Activated T-helper 1 cell treated with anti-CD3 and anti-CD28 coated beads, Interleukin-12 subunit alpha, Interleukin-12 subunit beta, Interleukin-2, Interleukin-4 antibody, amounts not matched to agents 30 ng/mL and 10 ng/mL and 1 ng/mL, durations not matched to agents 14 hours and 24 hours and 36 hours (primary cell): ENCODE results near the gene CDC37. TPM values are rescaled to one million over a fixed set of nuclear protein-coding genes. Genes with fewer than 3 reads are reported as not detected.
A peak's percentile ranks its signal among the peaks of the same experiment; 100 is the strongest.
"Not testable (repeated sequence)": the region's sequence is repeated elsewhere in the genome, so short reads cannot be mapped to it uniquely, and the experiment has no call there.

Experiments
- DNase-seq: peaks from one replicate; pipeline ENCODE4 v3.0.0; 2021; ENCODE audit warnings: low spot score
- H3K27ac Mint-ChIP-seq: one replicate; pipeline ENCODE4 v1.8.0; 2021; ENCODE audit warnings: mild to moderate bottlenecking, mixed read lengths
- H3K27me3 Mint-ChIP-seq: one replicate; pipeline ENCODE4 v1.8.0; 2022; ENCODE audit warnings: mild to moderate bottlenecking, moderate library complexity, mixed read lengths; ENCODE audit not compliant: insufficient read depth
- H3K36me3 Mint-ChIP-seq: one replicate; pipeline ENCODE4 v1.8.0; 2021; ENCODE audit warnings: low read depth, mixed read lengths
- H3K4me1 Mint-ChIP-seq: one replicate; pipeline ENCODE4 v1.8.0; 2021; ENCODE audit warnings: low read depth, mixed read lengths
- H3K4me3 Mint-ChIP-seq: one replicate; pipeline ENCODE4 v1.8.0; 2021; ENCODE audit warnings: mild to moderate bottlenecking, moderate library complexity, mixed read lengths
- H3K9me3 Mint-ChIP-seq: one replicate; pipeline ENCODE4 v1.8.0; 2021; ENCODE audit warnings: mixed read lengths
- intact Hi-C: fragments of 100-400 bp; cut with micrococcal nuclease; formaldehyde crosslinking; loops from one replicate; pipeline ENCODE4 v1.15.1; 2024
- total RNA-seq: library from RNA; stranded (reverse); gene quantifications from 2 replicates; pipeline ENCODE4 v1.2.3, GENCODE V29; 2022

CDC37 gene
- total RNA-seq, 1 donor from 2014 or later: 326 TPM

DNA sequence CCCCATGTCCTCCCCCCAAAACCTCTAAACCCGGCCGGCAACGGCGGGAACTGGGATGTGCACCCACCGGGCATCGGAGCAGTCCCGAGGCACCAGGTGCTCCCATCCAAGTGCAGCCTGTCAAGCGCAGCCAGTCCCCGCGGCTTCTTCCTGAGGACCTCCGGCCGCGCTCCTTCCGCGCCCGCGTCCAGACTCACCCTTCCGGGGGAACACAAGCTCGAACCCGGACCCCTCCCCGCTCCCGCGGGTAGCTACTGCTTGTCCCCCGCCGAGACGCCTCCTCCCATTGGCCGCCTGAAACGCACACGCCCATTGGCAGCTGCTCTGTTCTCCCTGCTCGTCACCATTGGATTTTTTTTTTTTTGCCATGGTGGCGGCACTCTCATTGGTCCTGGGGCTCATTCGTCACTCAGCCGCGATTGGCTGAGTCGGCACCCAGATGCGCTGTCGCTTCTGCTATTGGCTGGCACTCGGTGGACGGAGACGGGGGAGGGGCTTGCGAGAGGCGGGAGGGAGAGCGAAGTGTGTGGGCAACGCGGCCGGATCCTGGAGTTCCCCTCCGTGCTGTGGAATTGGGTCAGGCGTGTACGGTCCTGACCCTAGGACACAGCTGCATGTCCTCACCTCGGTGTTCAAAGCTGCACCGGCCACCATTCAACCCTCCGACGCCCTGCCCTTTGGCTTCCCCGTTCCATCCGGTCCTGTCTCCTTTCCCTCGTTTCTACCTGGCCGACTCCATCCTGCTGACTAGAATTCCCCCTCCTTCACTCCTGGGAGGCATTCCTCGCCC is 22.8 kb downstream of the CDC37 start, which contains the start of gene TYK2:
TYK2 (minus strand) TSS at position 260 of the 790 bp plus-strand sequence. CDS start 2,166 bp downstream, outside the sequence.
- intact Hi-C loops: loop anchor here (1.0 to 10.0 kb wide), 7 partner anchors 23 to 545 kb away; partner anchors contain the start of genes CDC37, DNMT1, ICAM1 and PIN1
- Mint-ChIP-seq H3K27me3 (peaks cover 3% of the 10 kb centered on the region), H3K36me3 (peaks cover 22% of the 10 kb centered on the region), H3K9me3 (no peaks in the 10 kb centered on the region), H3K27ac (peak within 1 kb of the TSS; percentile 97), H3K4me3 (peak within 1 kb of the TSS; percentile 95), H3K4me1 (peaks cover 27% of the 10 kb centered on the region)
- peak; percentile 98 for DNase-seq

DNA sequence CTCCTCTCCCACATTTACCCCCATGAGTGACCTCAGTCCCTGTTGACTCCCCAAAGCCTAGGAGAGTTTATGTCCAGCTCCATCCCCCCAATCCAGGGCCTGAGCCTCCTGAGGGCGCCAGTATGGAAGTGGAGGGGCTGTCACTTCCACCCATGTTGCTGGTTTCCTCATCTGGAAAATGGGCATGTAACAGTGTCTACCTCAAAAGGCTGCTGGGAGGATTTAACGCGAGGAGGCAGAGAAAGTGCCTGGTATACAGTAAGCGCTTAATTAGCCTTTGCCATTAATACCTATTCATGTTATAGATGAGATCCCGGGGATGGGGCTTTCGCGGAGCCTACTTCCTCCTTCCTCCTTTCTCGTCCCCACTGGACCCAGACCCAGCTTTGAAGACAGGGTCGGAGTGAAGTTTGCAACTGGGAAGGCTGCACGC is 23.4 kb downstream of the CDC37 start:
- intact Hi-C loops: loop anchor here (1.0 to 10.0 kb wide), 7 partner anchors 23 to 545 kb away; partner anchors contain the start of genes CDC37, DNMT1, ICAM1 and PIN1
- H3K4me3 Mint-ChIP-seq: peak overlapping the region; percentile 95
- peak overlapping the region; percentile 97 for H3K27ac Mint-ChIP-seq
- DNase-seq: no peak
- H3K4me1 Mint-ChIP-seq: peaks cover 27% of the 10 kb centered on the region
- peaks cover 24% of the 10 kb centered on the region for H3K36me3 Mint-ChIP-seq
- no peaks in the 10 kb centered on the region for H3K9me3 Mint-ChIP-seq
- H3K27me3 Mint-ChIP-seq: peaks cover 3% of the 10 kb centered on the region

- DNase-seq: no peak
- Mint-ChIP-seq H3K36me3 (peaks cover 29% of the 10 kb centered on the region), H3K4me3 (peak overlapping the region; percentile 22), H3K4me1 (peaks cover 27% of the 10 kb centered on the region), H3K27me3 (peaks cover 1% of the 10 kb centered on the region), H3K27ac (no peak overlapping the region), H3K9me3 (no peaks in the 10 kb centered on the region)
- intact Hi-C loops: no loop called here
Measured at GRCh38 chr19:10378124-10378523, 25.2 kb downstream of the CDC37 start.

GRCh38 chr19:10377140-10377640 is 26.2 kb downstream of the CDC37 start:
- H3K4me3 Mint-ChIP-seq: peak overlapping the region; percentile 56
- peak overlapping the region; percentile 91 for H3K27ac Mint-ChIP-seq
- intact Hi-C loops, H3K27me3 Mint-ChIP-seq, DNase-seq, H3K9me3 Mint-ChIP-seq: not testable (repeated sequence)
- peaks cover 29% of the 10 kb centered on the region for H3K36me3 Mint-ChIP-seq
- peaks cover 27% of the 10 kb centered on the region for H3K4me1 Mint-ChIP-seq

DNA sequence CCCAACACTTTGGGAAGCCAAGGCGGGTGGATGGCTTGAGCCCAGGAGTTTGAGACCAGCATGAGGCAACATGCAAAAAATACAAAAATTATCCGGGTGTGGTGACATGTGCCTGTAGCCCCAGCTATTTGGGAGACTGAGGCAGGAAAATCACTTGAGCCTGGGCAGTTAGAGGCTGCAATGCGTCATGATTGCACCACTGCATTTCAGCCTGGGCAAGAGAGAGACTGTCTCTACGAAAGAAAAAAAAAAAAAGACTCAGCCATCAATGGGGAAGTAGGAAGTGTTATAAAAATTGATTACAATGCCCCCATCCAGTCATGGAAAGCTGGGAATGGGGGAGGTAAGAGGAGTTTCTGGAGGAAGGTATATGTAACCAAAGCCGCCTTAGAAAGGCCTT is 28.4 kb downstream of the CDC37 start:
- DNase-seq: no peak
- intact Hi-C loops: no loop called here
- Mint-ChIP-seq H3K27ac (no peak overlapping the region), H3K4me3 (no peak overlapping the region), H3K27me3 (peaks cover 1% of the 10 kb centered on the region), H3K9me3 (no peaks in the 10 kb centered on the region), H3K36me3 (peaks cover 26% of the 10 kb centered on the region), H3K4me1 (peaks cover 18% of the 10 kb centered on the region)

DNA sequence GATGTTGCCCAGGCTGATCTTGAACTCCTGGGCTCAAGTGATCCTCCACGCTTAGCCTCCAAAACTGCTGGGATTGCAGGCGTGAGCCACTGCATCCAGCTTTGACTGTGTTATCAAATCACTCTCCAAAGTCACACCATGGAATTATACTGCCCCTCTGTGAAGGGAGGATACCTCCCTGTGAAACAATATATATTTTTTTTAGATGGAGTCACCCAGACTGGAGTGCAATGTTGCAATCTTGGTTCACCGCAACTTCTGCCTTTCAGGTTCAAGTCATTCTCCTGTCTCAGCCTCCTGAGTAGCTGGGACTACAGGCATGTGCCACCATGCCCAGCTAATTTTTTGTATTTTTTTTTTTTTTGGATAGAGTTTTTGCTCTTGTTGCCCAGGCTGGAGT is 30.7 kb downstream of the CDC37 start:
- Mint-ChIP-seq H3K27ac (no peak overlapping the region), H3K4me3 (no peak overlapping the region), H3K9me3 (no peaks in the 10 kb centered on the region), H3K36me3 (peaks cover 21% of the 10 kb centered on the region), H3K27me3 (no peaks in the 10 kb centered on the region), H3K4me1 (peaks cover 5% of the 10 kb centered on the region)
- DNase-seq: no peak
- intact Hi-C loops: no loop called here

GRCh38 chr19:10368101-10368803 is 35.1 kb downstream of the CDC37 start:
- Mint-ChIP-seq H3K9me3 (no peaks in the 10 kb centered on the region), H3K27me3 (no peaks in the 10 kb centered on the region), H3K27ac (no peak overlapping the region), H3K4me1 (no peaks in the 10 kb centered on the region), H3K4me3 (no peak overlapping the region), H3K36me3 (peaks cover 19% of the 10 kb centered on the region)
- DNase-seq: no peak
- intact Hi-C loops: no loop called here

- H3K4me3 Mint-ChIP-seq, H3K27ac Mint-ChIP-seq, H3K27me3 Mint-ChIP-seq, H3K9me3 Mint-ChIP-seq, DNase-seq, H3K4me1 Mint-ChIP-seq, intact Hi-C loops: not testable (repeated sequence)
- H3K36me3 Mint-ChIP-seq: peaks cover 20% of the 10 kb centered on the region
Measured at GRCh38 chr19:10366950-10367512, 36.3 kb downstream of the CDC37 start.

DNA sequence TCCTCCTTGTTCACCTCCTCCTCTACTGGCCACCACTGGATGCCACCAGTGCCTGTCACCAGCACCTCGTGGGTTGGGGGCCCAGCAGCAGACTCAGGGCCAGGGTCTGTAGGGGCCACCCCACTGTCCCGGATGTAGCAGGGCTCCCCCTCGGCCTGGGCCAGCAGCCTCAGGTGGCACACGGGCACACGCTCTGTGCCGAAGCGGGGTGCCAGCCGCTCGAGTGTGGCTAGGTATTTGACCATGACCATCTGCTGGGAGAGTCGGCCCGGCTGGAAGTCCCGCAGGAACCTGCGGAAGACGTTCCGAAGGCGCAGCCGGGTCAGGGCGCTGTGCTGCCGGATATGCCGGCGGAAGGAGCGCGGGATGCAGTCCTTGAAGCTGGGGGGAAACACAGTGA is 37.8 kb downstream of the CDC37 start:
- no peaks in the 10 kb centered on the region for H3K9me3 Mint-ChIP-seq
- H3K27me3 Mint-ChIP-seq: no peaks in the 10 kb centered on the region
- no peak for DNase-seq
- intact Hi-C loops: no loop called here
- no peak overlapping the region for H3K4me3 Mint-ChIP-seq
- peaks cover 24% of the 10 kb centered on the region for H3K36me3 Mint-ChIP-seq
- no peak overlapping the region for H3K27ac Mint-ChIP-seq
- H3K4me1 Mint-ChIP-seq: no peaks in the 10 kb centered on the region

DNA sequence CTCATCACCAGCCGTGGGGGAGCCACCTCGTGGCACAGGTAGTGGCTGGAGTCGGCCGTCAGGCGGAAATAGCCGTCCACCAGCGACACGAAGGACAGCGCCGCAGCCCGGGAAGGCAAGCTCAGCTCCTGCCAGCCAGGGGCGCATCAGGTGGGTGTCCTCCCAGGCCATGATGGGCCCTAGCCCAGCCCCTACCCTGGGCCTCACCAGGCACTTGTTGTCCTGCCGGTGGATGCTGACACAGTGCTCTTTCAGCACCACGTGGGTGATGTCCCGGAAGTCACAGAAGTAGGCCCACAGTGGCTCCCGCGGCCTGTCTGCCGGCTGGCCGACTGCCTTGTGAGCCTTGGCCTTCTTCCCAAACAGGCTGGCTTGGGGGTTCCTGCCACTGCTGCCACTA is 38.7 kb downstream of the CDC37 start:
- intact Hi-C loops: no loop called here
- Mint-ChIP-seq H3K36me3 (peaks cover 28% of the 10 kb centered on the region), H3K4me3 (no peak overlapping the region), H3K9me3 (no peaks in the 10 kb centered on the region), H3K4me1 (no peaks in the 10 kb centered on the region), H3K27me3 (no peaks in the 10 kb centered on the region), H3K27ac (no peak overlapping the region)
- no peak for DNase-seq

GRCh38 chr19:10363789-10364281 is 39.5 kb downstream of the CDC37 start:
- Mint-ChIP-seq H3K36me3 (peaks cover 23% of the 10 kb centered on the region), H3K9me3 (no peaks in the 10 kb centered on the region), H3K4me1 (no peaks in the 10 kb centered on the region), H3K27me3 (no peaks in the 10 kb centered on the region), H3K27ac (no peak overlapping the region), H3K4me3 (no peak overlapping the region)
- no peak for DNase-seq
- intact Hi-C loops: no loop called here

DNA sequence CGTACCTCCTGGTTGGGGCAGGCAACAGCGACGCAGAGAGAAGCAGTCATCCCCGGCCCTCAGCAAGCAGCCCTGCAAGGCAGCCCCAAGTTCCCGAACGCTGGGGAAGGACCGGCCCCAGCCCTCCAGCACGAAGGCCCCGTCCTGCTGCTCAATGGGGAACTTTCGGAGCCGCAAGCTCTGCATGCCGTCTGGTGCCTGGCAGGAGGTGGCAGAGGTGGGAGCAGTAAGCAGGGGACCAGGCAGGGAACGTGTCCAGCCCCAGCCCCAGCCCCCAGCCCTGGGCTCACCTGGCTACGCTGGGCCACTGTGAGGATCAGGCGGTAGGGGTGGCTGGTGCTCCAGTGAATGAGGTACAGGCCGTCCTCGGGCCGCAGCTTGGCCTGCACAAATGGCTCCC is 41.1 kb downstream of the CDC37 start:
- intact Hi-C loops: no loop called here
- no peaks in the 10 kb centered on the region for H3K27me3 Mint-ChIP-seq
- H3K4me1 Mint-ChIP-seq: no peaks in the 10 kb centered on the region
- no peak overlapping the region for H3K27ac Mint-ChIP-seq
- H3K36me3 Mint-ChIP-seq: peaks cover 23% of the 10 kb centered on the region
- no peak overlapping the region for H3K4me3 Mint-ChIP-seq
- H3K9me3 Mint-ChIP-seq: no peaks in the 10 kb centered on the region
- DNase-seq: no peak
